ENCODE data around the gene SLC25A33. TPM values are rescaled to one million over a fixed set of nuclear protein-coding genes. Genes with fewer than 3 reads are reported as not detected.
A peak's percentile ranks its signal among the peaks of the same experiment; 100 is the strongest.

SLC25A33 gene
- total and polyA plus RNA-seq, 2 donors from 2014 or later, result 3.8 to 11.3 TPM

- no peak overlapping the region for H3K27ac ChIP-seq (ENCODE audit: low read depth in 2 of 2, low read length in 2 of 2)
These were observed 67.2 kb downstream of the SLC25A33 start for GRCh38 chr1:9606458-9606857.

DNA sequence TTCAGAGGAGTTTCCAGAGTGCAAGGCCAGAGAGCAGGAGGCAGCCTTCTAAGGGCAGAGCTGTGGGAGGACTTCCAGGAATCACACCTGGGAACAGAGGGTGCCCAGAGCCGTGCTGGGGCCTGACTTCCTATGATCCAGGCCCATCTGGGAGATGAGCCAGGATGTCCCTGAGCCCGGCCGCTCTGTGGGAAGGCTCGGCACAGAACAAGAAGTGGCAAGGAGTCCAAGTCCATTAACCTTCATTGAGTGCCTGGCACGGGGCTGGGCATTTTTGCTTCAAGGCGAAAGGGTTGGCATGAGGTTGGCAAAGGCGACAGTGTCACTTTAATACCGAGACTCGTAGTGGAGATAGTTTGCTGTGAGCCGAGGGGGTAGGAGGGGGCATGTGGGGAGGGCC is 67.7 kb downstream of the SLC25A33 start:
- Histone ChIP-seq H3K36me3 (ENCODE audit: control insufficient read depth in 2 of 3, insufficient read depth in 3 of 3, low read length in 3 of 3) (peaks cover 0 to 22% (median 0%) of the 10 kb centered on the region in 3 donors), H3K9ac (ENCODE audit: low read length in 3 of 3) (no peak overlapping the region), H3K4me1 (ENCODE audit: control insufficient read depth in 2 of 3, insufficient read depth in 2 of 3, low read depth in 1 of 3, low read length in 3 of 3) (no peaks in the 10 kb centered on the region), H3K27me3 (ENCODE audit: control insufficient read depth, insufficient read depth, low read length) (no peaks in the 10 kb centered on the region), H3K4me3 (ENCODE audit: low read length in 3 of 3) (no peak overlapping the region), H3K9me3 (ENCODE audit: control insufficient read depth in 2 of 3, insufficient read depth in 1 of 3, low read length in 3 of 3) (no peaks in the 10 kb centered on the region), H3K27ac (ENCODE audit: low read depth in 2 of 2, low read length in 2 of 2) (no peak overlapping the region)
- DNase-seq, result peak in 1 of 5 donors; percentile 33
- no peak for FAIRE-seq
- TF ChIP-seq, protein P1, sequence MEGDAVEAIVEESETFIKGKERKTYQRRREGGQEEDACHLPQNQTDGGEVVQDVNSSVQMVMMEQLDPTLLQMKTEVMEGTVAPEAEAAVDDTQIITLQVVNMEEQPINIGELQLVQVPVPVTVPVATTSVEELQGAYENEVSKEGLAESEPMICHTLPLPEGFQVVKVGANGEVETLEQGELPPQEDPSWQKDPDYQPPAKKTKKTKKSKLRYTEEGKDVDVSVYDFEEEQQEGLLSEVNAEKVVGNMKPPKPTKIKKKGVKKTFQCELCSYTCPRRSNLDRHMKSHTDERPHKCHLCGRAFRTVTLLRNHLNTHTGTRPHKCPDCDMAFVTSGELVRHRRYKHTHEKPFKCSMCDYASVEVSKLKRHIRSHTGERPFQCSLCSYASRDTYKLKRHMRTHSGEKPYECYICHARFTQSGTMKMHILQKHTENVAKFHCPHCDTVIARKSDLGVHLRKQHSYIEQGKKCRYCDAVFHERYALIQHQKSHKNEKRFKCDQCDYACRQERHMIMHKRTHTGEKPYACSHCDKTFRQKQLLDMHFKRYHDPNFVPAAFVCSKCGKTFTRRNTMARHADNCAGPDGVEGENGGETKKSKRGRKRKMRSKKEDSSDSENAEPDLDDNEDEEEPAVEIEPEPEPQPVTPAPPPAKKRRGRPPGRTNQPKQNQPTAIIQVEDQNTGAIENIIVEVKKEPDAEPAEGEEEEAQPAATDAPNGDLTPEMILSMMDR (IDR thresholded peaks at IDR 0.05; ENCODE audit: borderline replicate concordance, extremely low read depth, insufficient read depth), result no peak
- intact Hi-C loops (cut with DNase I), result no loop called here

More at GRCh38 chr1:9606458-9606857, 67.2 kb downstream of the SLC25A33 start:
- FAIRE-seq (no peak), DNase-seq (peak in 1 of 5 donors; percentile 61)
- Histone ChIP-seq H3K4me3 (ENCODE audit: low read length in 3 of 3) (no peak overlapping the region), H3K9ac (ENCODE audit: low read length in 3 of 3) (no peak overlapping the region), H3K36me3 (ENCODE audit: control insufficient read depth in 2 of 3, insufficient read depth in 3 of 3, low read length in 3 of 3) (peaks cover 0 to 22% (median 0%) of the 10 kb centered on the region in 3 donors), H3K9me3 (ENCODE audit: control insufficient read depth in 2 of 3, insufficient read depth in 1 of 3, low read length in 3 of 3) (no peaks in the 10 kb centered on the region), H3K27me3 (ENCODE audit: control insufficient read depth, insufficient read depth, low read length) (no peaks in the 10 kb centered on the region), H3K4me1 (ENCODE audit: control insufficient read depth in 2 of 3, insufficient read depth in 2 of 3, low read depth in 1 of 3, low read length in 3 of 3) (no peaks in the 10 kb centered on the region)
- intact Hi-C loops (cut with DNase I), result no loop called here
- TF ChIP-seq, protein P1 (IDR thresholded peaks at IDR 0.05; ENCODE audit: borderline replicate concordance, extremely low read depth, insufficient read depth), result no peak

- H3K27ac ChIP-seq (ENCODE audit: low read depth in 2 of 2, low read length in 2 of 2), result no peak overlapping the region
- FAIRE-seq (no peak), DNase-seq (no peak)
- TF ChIP-seq, protein P1 (IDR thresholded peaks at IDR 0.05; ENCODE audit: borderline replicate concordance, extremely low read depth, insufficient read depth), result no peak
- intact Hi-C loops (cut with DNase I), result no loop called here
- no peaks in the 10 kb centered on the region for H3K27me3 ChIP-seq (ENCODE audit: control insufficient read depth, insufficient read depth, low read length)
- peaks cover 0 to 22% (median 0%) of the 10 kb centered on the region in 3 donors for H3K36me3 ChIP-seq (ENCODE audit: control insufficient read depth in 2 of 3, insufficient read depth in 3 of 3, low read length in 3 of 3)
- no peak overlapping the region for H3K4me3 ChIP-seq (ENCODE audit: low read length in 3 of 3)
- H3K9ac ChIP-seq (ENCODE audit: low read length in 3 of 3), result no peak overlapping the region
- no peaks in the 10 kb centered on the region for H3K4me1 ChIP-seq (ENCODE audit: control insufficient read depth in 2 of 3, insufficient read depth in 2 of 3, low read depth in 1 of 3, low read length in 3 of 3)
- no peaks in the 10 kb centered on the region for H3K9me3 ChIP-seq (ENCODE audit: control insufficient read depth in 2 of 3, insufficient read depth in 1 of 3, low read length in 3 of 3)
These were observed 68.1 kb downstream of the SLC25A33 start for GRCh38 chr1:9607352-9607751.

- no peaks in the 10 kb centered on the region for H3K4me1 ChIP-seq (ENCODE audit: control insufficient read depth in 2 of 3, insufficient read depth in 2 of 3, low read depth in 1 of 3, low read length in 3 of 3)
- DNase-seq (no peak), FAIRE-seq (no peak)
- H3K9me3 ChIP-seq (ENCODE audit: control insufficient read depth in 2 of 3, insufficient read depth in 1 of 3, low read length in 3 of 3), result no peaks in the 10 kb centered on the region
- TF ChIP-seq, protein P1 (IDR thresholded peaks at IDR 0.05; ENCODE audit: borderline replicate concordance, extremely low read depth, insufficient read depth), result no peak
- H3K27me3 ChIP-seq (ENCODE audit: control insufficient read depth, insufficient read depth, low read length), result no peaks in the 10 kb centered on the region
- intact Hi-C loops (cut with DNase I), result no loop called here
- H3K4me3 ChIP-seq (ENCODE audit: low read length in 3 of 3), result no peak overlapping the region
- no peak overlapping the region for H3K9ac ChIP-seq (ENCODE audit: low read length in 3 of 3)
- peaks cover 0 to 8% (median 2%) of the 10 kb centered on the region in 3 donors for H3K36me3 ChIP-seq (ENCODE audit: control insufficient read depth in 2 of 3, insufficient read depth in 3 of 3, low read length in 3 of 3)
- H3K27ac ChIP-seq (ENCODE audit: low read depth in 2 of 2, low read length in 2 of 2), result no peak overlapping the region
These were observed 70.7 kb downstream of the SLC25A33 start for GRCh38 chr1:9609998-9610397.

Measured in kidney (tissue), 14 donors.